ENCODE results near the gene TERC. TPM values are rescaled to one million over a fixed set of nuclear protein-coding genes. Genes with fewer than 3 reads are reported as not detected.

TERC gene
- total RNA-seq, 4 donors from 2014 or later: 33.2 to 61.7 (median 49.7) TPM

DNA sequence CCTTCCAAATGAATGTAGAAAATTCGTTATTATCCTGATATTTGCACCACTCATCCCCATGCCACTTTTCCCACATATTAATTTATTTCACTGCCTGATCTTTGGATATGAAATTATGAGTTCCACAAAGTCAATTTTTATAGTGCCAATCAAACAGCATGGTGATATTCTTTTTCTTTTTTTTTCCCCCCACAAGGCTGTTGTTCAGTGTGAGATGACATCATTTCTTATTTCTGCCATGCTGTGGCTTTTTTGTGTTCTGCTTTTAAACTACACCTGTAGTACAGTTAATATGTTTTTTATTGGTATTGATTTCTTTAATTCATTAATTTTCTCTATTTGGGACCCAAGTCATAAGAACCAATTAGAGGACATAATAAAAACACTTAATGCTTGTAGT, 22.9 kb upstream of the TERC start:
- no peaks in the 10 kb centered on the region for H3K4me1 ChIP-seq
- no peak for TF ChIP-seq EP300 (IDR thresholded peaks at IDR 0.05)
- no peak for TF ChIP-seq POLR2A (IDR thresholded peaks at IDR 0.05)
- TF ChIP-seq POLR2AphosphoS5 (IDR thresholded peaks at IDR 0.05): no peak
- TF ChIP-seq, protein P1, sequence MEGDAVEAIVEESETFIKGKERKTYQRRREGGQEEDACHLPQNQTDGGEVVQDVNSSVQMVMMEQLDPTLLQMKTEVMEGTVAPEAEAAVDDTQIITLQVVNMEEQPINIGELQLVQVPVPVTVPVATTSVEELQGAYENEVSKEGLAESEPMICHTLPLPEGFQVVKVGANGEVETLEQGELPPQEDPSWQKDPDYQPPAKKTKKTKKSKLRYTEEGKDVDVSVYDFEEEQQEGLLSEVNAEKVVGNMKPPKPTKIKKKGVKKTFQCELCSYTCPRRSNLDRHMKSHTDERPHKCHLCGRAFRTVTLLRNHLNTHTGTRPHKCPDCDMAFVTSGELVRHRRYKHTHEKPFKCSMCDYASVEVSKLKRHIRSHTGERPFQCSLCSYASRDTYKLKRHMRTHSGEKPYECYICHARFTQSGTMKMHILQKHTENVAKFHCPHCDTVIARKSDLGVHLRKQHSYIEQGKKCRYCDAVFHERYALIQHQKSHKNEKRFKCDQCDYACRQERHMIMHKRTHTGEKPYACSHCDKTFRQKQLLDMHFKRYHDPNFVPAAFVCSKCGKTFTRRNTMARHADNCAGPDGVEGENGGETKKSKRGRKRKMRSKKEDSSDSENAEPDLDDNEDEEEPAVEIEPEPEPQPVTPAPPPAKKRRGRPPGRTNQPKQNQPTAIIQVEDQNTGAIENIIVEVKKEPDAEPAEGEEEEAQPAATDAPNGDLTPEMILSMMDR (IDR thresholded peaks at IDR 0.05): no peak
- H3K27ac ChIP-seq: no peak overlapping the region
- H3K36me3 ChIP-seq: peaks cover 64% of the 10 kb centered on the region
- 73% methylated on average over 1 of the region's 1 CpG for WGBS
- no peak for DNase-seq (ENCODE audit: low spot score in 2 of 2)
- no peak overlapping the region for H3K4me3 ChIP-seq
- H3K27me3 ChIP-seq: no peaks in the 10 kb centered on the region
- H3K9me3 ChIP-seq: no peaks in the 10 kb centered on the region

DNA sequence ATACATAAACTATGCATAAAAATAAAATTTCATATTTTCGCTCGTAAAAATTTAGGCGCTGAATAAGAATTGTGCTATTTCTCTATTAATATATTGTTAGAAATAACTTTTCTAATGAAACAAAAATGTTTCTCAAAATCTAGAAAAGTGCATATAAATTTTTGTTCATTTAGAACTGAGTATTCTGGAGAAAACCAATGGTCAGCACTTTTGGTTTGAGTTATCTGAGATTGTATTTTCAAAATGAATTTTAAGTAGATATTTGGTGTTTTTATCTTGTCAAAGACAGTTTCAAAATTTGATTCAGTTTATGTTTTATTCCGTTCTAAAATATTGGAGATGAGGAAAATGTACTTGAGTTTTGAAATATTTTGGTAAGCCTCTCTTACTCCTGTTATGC, 22.3 kb upstream of the TERC start:
- DNase-seq (ENCODE audit: low spot score in 2 of 2): no peak
- no peaks in the 10 kb centered on the region for H3K27me3 ChIP-seq
- H3K4me3 ChIP-seq: no peak overlapping the region
- peaks cover 64% of the 10 kb centered on the region for H3K36me3 ChIP-seq
- H3K27ac ChIP-seq: no peak overlapping the region
- no peak for TF ChIP-seq POLR2A (IDR thresholded peaks at IDR 0.05)
- TF ChIP-seq POLR2AphosphoS5 (IDR thresholded peaks at IDR 0.05): no peak
- TF ChIP-seq, protein P1 (IDR thresholded peaks at IDR 0.05): no peak
- no peak for TF ChIP-seq EP300 (IDR thresholded peaks at IDR 0.05)
- no peaks in the 10 kb centered on the region for H3K9me3 ChIP-seq
- 99% methylated on average over 4 of the region's 4 CpGs for WGBS
- H3K4me1 ChIP-seq: no peaks in the 10 kb centered on the region

DNA sequence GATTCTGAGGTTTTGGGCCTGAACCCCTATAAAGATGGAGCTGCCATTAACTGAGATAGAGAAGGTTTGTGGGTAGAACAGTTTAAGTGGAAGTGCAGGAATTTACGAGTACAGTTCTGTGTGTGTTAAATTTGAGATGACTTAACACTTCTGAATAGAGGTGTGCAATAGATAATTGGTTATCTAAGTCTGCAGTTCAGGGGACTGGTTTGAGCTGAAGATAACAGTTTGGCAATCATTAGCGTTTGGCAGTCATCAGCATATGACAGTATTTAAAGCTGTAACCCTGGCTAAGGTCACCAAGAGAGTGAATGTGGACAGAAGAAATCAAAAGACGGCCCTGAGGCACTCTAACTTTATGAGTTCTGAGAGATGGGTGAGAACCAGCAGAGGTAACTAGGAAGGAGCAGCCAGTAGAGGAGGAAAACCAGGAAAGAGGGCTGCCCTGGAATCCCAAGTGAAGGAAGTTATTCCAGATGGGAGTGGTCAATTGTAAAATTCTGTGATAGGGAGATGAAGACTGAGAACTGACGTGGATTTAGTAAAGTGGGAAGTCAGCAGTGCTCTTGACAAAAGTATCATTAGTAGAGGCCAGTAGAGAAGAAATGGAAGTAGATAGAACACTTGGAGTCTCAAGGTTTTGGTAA, 16.5 kb upstream of the TERC start:
- 82% methylated on average over 4 of the region's 4 CpGs for WGBS
- H3K4me3 ChIP-seq: no peak overlapping the region
- no peaks in the 10 kb centered on the region for H3K9me3 ChIP-seq
- H3K27ac ChIP-seq: no peak overlapping the region
- DNase-seq (ENCODE audit: low spot score in 2 of 2): no peak
- peaks cover 83% of the 10 kb centered on the region for H3K36me3 ChIP-seq
- H3K27me3 ChIP-seq: no peaks in the 10 kb centered on the region
- no peak for TF ChIP-seq POLR2A (IDR thresholded peaks at IDR 0.05)
- no peak for TF ChIP-seq EP300 (IDR thresholded peaks at IDR 0.05)
- no peak for TF ChIP-seq POLR2AphosphoS5 (IDR thresholded peaks at IDR 0.05)
- TF ChIP-seq, protein P1 (IDR thresholded peaks at IDR 0.05): no peak
- H3K4me1 ChIP-seq: peaks cover under 1% of the 10 kb centered on the region

DNA sequence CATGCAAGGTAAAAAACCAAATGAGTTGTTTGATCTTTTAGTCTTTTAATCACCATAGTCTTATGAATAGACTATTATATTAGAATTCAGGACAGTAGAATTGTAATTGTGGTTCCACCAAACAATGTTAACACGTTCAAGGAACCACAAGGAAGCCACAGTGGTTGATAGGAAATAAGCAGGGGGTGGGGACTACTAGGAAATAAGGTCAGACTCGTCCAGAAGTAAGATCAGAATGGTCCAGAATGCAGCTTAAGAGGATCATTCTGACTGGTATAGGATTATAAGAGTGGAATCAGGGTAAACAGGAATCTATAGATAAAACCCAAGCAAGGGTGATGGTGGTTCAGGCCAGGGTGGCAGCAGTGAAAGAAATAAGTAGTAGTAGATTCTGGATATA, 15.9 kb upstream of the TERC start:
- H3K4me3 ChIP-seq: no peak overlapping the region
- DNase-seq (ENCODE audit: low spot score in 2 of 2): no peak
- peaks cover 77% of the 10 kb centered on the region for H3K36me3 ChIP-seq
- H3K9me3 ChIP-seq: no peaks in the 10 kb centered on the region
- no peak overlapping the region for H3K27ac ChIP-seq
- H3K27me3 ChIP-seq: no peaks in the 10 kb centered on the region
- WGBS: 64% methylated on average over 2 of the region's 2 CpGs
- peaks cover 6% of the 10 kb centered on the region for H3K4me1 ChIP-seq
- TF ChIP-seq EP300 (IDR thresholded peaks at IDR 0.05): no peak
- TF ChIP-seq POLR2A (IDR thresholded peaks at IDR 0.05): no peak
- TF ChIP-seq, protein P1 (IDR thresholded peaks at IDR 0.05): no peak
- no peak for TF ChIP-seq POLR2AphosphoS5 (IDR thresholded peaks at IDR 0.05)

DNA sequence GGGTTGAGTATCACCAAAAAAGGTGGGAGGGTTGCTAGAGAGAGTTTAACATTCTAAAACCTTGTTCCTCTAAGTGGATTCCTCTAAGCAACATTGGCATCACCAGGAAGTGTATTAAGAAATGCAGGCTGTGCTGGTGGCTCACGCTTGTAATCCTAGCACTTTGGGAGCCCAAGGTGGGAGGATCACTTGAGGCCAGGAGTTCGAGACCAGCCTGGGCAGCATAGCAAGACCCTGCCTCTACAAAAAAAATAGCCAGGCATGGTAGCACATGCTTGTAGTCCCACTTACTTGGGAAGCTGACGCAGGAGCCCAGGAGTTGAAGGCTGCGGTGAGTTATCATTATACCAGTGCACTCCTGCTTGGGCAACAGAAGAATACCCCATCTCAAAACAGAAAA, 13.0 kb upstream of the TERC start:
- DNase-seq (ENCODE audit: low spot score in 2 of 2): no peak
- H3K27ac ChIP-seq: no peak overlapping the region
- 69% methylated on average over 4 of the region's 4 CpGs for WGBS
- peaks cover 59% of the 10 kb centered on the region for H3K36me3 ChIP-seq
- no peak overlapping the region for H3K4me3 ChIP-seq
- TF ChIP-seq, protein P1 (IDR thresholded peaks at IDR 0.05): no peak
- TF ChIP-seq POLR2AphosphoS5 (IDR thresholded peaks at IDR 0.05) (no peak), POLR2A (IDR thresholded peaks at IDR 0.05) (no peak), EP300 (IDR thresholded peaks at IDR 0.05) (no peak)
- no peaks in the 10 kb centered on the region for H3K9me3 ChIP-seq
- peaks cover 26% of the 10 kb centered on the region for H3K4me1 ChIP-seq
- no peaks in the 10 kb centered on the region for H3K27me3 ChIP-seq

Data from suprapubic skin (tissue), 4 donors.